MG63 (cell line): ENCODE data around the gene ITGB6. TPM values are rescaled to one million over a fixed set of nuclear protein-coding genes. Genes with fewer than 3 reads are reported as not detected.

Experiments used
- DNase-seq: peaks from one replicate; pipeline ENCODE4 v3.0.0-alpha.2; 2020
- H3K27me3 ChIP-seq: fragments of 250-450 bp; sonication (Bioruptor Pico); 2 replicates; pipeline ENCODE4 v1.5.1; 2020; ENCODE audit warnings: mild to moderate bottlenecking, moderate library complexity
- H3K36me3 ChIP-seq: fragments of 250-450 bp; sonication (Bioruptor Pico); 2 replicates; pipeline ENCODE4 v1.5.1; 2020; ENCODE audit warnings: mild to moderate bottlenecking, moderate library complexity
- H3K4me3 ChIP-seq: fragments of 250-450 bp; sonication (Bioruptor Pico); 2 replicates; pipeline ENCODE4 v1.5.1; 2020; ENCODE audit warnings: mild to moderate bottlenecking, moderate library complexity
- H3K9me3 ChIP-seq: fragments of 250-450 bp; sonication (Bioruptor Pico); 2 replicates; pipeline ENCODE4 v1.5.1; 2020; ENCODE audit warnings: mild to moderate bottlenecking, moderate library complexity
- total RNA-seq: library from RNA; depleted of rRNA; stranded (reverse); fragments of >200 nt; shearing (Covaris generic); gene quantifications from 2 replicates; pipeline ENCODE4 v1.2.3, GENCODE V29; 2014; ENCODE audit warnings: low replicate concordance

ITGB6 gene
- total RNA-seq, 1 experiment from 2014 or later = not detected

DNA sequence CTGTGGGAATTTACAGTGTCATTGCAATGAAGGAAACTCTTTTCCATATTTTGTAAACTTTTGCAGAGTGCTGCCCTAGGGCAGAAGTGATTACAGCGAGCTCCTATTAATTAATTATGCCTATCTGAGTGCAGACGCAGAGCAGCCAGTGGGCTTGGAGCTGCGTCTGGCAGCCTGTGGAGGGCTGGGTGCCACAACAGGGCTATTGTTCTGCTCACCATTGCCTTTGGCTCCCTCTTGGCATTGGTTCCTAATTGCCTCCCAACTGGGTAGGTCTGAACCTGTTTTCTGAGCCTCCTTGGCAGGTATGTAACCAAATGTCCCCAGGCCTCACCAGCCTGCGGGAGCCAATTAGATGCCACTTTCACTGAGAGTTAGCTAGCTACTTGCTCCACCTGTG, 25.6 kb upstream of the ITGB6 start:
- no peak for DNase-seq
- no peaks in the 10 kb centered on the region for H3K27me3 ChIP-seq
- no peaks in the 10 kb centered on the region for H3K9me3 ChIP-seq
- no peak overlapping the region for H3K4me3 ChIP-seq
- H3K36me3 ChIP-seq = no peaks in the 10 kb centered on the region

DNA sequence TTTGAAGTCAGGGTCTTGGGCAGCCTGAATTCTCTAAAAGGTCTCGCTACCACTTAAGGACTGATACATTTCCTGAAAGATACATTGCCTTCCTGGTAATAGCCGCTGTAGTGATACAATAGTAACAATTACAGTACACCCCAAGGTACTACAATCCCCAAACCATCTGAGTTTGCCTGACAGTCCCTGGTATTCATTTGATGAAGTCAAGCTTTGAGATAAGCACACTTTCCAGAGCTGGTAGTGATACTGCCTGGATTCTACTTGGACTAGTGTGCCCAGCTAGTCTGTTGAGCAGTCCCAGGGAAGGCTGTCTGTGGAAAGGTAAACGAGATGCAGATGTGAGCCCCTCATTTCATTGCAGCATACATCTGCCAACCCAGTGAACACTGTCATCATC, 24.4 kb upstream of the ITGB6 start:
- Histone ChIP-seq H3K9me3 (no peaks in the 10 kb centered on the region), H3K27me3 (no peaks in the 10 kb centered on the region), H3K4me3 (no peak overlapping the region), H3K36me3 (no peaks in the 10 kb centered on the region)
- no peak for DNase-seq

GRCh38 chr2:160224060-160224459, 24.0 kb upstream of the ITGB6 start:
- H3K27me3 ChIP-seq = no peaks in the 10 kb centered on the region
- no peak overlapping the region for H3K4me3 ChIP-seq
- H3K36me3 ChIP-seq = no peaks in the 10 kb centered on the region
- DNase-seq = peak; percentile 73
- no peaks in the 10 kb centered on the region for H3K9me3 ChIP-seq

GRCh38 chr2:160223560-160223959, 23.5 kb upstream of the ITGB6 start:
- no peak for DNase-seq
- H3K4me3 ChIP-seq = no peak overlapping the region
- no peaks in the 10 kb centered on the region for H3K27me3 ChIP-seq
- H3K9me3 ChIP-seq = no peaks in the 10 kb centered on the region
- H3K36me3 ChIP-seq = no peaks in the 10 kb centered on the region

- H3K36me3 ChIP-seq = no peaks in the 10 kb centered on the region
- no peaks in the 10 kb centered on the region for H3K9me3 ChIP-seq
- H3K27me3 ChIP-seq = no peaks in the 10 kb centered on the region
- no peak for DNase-seq
- no peak overlapping the region for H3K4me3 ChIP-seq
Measured at GRCh38 chr2:160222546-160223283, 22.6 kb upstream of the ITGB6 start.

GRCh38 chr2:160221391-160222276, 21.6 kb upstream of the ITGB6 start:
- peak; percentile 66 for DNase-seq
- Histone ChIP-seq H3K36me3 (no peaks in the 10 kb centered on the region), H3K27me3 (no peaks in the 10 kb centered on the region), H3K9me3 (no peaks in the 10 kb centered on the region), H3K4me3 (no peak overlapping the region)

GRCh38 chr2:160220545-160221009, 20.5 kb upstream of the ITGB6 start:
- Histone ChIP-seq H3K36me3 (no peaks in the 10 kb centered on the region), H3K9me3 (no peaks in the 10 kb centered on the region), H3K4me3 (no peak overlapping the region), H3K27me3 (no peaks in the 10 kb centered on the region)
- DNase-seq = no peak

GRCh38 chr2:160220026-160220425, 20.0 kb upstream of the ITGB6 start:
- DNase-seq = no peak
- Histone ChIP-seq H3K9me3 (no peaks in the 10 kb centered on the region), H3K36me3 (no peaks in the 10 kb centered on the region), H3K27me3 (no peaks in the 10 kb centered on the region), H3K4me3 (no peak overlapping the region)

DNA sequence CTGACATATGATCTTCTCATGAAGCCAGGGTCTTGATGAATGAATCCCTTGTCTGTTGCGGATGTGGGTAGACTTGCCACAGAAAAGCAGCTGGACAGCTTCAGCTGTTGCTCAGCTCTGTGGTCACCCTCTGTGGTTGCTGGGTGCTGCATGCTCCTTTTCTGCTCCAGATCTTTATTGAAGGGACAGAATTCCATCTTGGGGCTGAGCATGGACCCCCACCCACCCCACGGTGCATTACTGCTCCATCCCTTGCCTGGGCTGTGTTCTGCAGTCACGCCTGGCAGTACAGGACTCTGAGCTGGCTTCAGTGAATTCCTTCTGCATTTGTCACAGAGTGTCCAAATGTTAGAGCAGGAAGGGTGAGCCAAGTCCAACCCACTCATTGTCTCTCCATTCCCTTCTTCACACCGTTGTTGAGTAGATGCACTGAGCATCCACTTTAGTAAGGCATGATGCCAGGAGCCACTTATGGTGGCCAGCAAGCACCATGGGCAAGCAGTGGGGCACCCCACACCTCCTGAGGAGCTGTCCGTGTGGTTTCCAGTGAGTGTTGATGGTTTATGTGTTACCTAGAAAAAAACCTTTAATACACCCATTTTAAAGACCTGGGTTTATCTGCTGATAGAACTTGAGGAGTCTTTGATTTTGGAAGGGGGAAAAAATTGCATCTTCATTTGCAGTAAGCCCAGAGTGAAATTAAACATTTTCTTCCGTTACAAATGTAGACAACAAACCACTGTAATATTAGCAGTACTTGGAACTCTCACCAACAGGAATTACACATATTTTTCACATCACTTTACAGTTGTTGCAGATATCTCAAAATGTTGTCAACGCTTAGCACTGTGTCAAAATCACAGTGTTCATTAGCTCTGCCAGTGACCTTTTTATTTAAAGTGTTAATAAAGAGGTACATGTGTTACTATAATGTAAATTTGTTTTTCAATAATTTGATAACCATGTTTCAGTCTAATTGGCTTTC, 14.7 kb upstream of the ITGB6 start:
- H3K4me3 ChIP-seq = no peak overlapping the region
- no peaks in the 10 kb centered on the region for H3K36me3 ChIP-seq
- peak; percentile 86 for DNase-seq
- no peaks in the 10 kb centered on the region for H3K27me3 ChIP-seq
- no peaks in the 10 kb centered on the region for H3K9me3 ChIP-seq

DNA sequence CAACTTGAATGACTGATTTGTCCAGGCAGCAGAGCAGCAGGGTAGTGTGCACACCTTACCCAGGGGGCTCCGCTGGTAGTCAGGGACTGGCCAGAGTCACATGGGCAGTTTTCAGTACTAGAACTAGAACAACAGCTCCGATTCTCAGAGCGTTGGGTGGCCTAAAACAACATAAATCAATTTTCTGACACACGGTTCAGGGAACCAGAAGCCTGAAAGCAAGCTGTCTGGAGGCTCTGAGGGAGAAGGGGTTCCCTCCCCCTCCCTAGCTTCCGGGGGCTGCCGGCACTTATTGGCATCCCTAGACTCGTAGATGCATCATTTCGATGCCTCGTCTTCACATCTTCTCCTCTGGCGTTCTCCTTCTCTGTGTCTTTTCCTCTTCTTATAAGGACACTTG, 13.4 kb upstream of the ITGB6 start:
- no peak for DNase-seq
- H3K9me3 ChIP-seq = no peaks in the 10 kb centered on the region
- H3K36me3 ChIP-seq = no peaks in the 10 kb centered on the region
- no peaks in the 10 kb centered on the region for H3K27me3 ChIP-seq
- no peak overlapping the region for H3K4me3 ChIP-seq

DNA sequence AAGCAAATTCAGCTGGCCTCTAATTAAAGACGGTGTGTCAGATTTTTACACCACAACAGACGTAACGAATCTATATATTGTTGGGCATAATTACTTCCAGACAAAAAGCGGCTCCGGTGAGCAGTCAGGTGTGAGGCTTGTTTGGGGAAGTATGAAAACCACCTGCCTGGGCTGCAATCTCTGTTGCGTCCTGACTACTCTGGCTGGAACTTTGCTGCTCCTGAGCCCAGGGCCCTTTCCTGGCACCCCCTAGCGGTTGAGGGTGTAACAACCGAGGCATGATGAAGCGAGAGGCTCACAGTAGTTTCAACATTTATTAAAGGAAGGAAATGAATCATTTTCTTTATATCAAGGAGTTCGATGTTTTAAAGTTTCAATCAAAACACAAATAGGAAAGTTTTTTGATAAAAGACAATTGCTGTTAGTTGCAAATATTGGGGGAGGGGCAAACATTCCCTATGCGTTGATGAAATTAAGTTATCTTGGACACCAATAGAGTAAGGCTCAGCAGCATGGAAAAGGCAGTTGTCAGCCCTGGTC, 10.6 kb upstream of the ITGB6 start:
- DNase-seq = peak; percentile 39

DNA sequence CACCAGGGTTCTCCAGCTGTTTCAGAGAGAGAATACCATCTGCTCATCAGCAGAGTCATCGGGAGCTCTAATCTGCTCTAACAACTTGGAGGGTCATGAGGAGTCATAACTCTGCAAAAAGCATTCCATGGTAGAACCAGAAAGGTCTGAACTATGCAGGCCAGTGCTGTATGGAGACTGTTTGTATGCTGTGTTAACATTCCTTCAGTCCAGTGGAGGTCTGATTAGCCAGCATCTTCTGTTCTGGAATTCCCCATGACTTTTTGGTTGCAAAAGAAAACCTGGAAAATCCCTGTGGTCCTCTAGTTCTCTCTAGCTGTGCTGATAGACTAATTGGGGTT, 9.4 kb upstream of the ITGB6 start:
- H3K27me3 ChIP-seq = no peaks in the 10 kb centered on the region
- no peaks in the 10 kb centered on the region for H3K36me3 ChIP-seq
- no peak overlapping the region for H3K4me3 ChIP-seq
- peak; percentile 34 for DNase-seq
- H3K9me3 ChIP-seq = no peaks in the 10 kb centered on the region

More for the DNA sequence above, 10.6 kb upstream of the ITGB6 start:
- H3K27me3 ChIP-seq = no peaks in the 10 kb centered on the region
- no peaks in the 10 kb centered on the region for H3K9me3 ChIP-seq
- no peaks in the 10 kb centered on the region for H3K36me3 ChIP-seq
- H3K4me3 ChIP-seq = no peak overlapping the region

- DNase-seq = no peak
- Histone ChIP-seq H3K27me3 (no peaks in the 10 kb centered on the region), H3K9me3 (no peaks in the 10 kb centered on the region), H3K36me3 (no peaks in the 10 kb centered on the region), H3K4me3 (no peak overlapping the region)
Measured at GRCh38 chr2:160208655-160209515, 8.8 kb upstream of the ITGB6 start.

DNA sequence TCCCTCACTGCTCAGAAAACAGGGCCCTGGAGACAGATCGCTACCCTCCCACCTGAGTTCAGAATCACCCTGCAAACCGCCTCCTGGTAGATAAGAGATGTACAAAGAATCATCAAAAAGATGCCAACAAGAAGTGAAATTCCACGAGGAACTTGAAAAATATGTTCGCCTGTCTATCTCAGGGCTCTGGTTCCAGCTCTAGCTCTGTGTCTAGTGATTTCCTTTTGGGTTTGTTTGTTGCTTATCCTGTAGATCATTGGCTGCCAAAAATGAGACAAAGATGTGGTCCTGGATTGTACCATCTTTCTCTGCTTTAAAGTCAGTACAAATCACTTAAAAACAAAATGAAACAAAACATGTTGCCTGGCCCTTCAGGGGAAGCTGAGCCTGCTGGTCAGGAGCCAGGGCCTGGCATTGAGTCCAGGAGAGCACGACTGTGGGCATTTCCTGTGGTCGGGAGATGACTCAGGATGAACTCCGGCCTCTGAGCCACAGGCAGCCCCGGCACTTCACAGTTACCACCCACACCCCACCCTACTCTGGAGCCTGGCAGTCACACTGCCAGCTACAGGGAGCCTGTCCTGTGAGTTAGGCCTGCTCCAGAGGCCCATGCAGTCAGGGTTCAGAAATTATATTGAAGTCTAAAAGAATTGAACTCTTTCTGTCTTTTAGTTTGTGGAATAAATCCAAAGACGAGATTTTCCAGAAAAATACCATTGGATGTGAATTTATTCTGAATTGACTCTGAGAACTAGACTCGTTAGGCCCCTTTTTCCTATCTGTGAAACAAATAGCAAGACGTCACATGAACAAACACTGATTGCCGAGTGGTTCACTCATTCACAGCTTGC, 8.0 kb upstream of the ITGB6 start:
- DNase-seq = peak; percentile 99

GRCh38 chr2:160207271-160207670, 7.2 kb upstream of the ITGB6 start:
- no peak for DNase-seq

More for the DNA sequence above, 8.0 kb upstream of the ITGB6 start:
- Histone ChIP-seq H3K4me3 (0 out of 2 replicates have a peak overlapping the region, but pooled peaks have one; percentile 3), H3K9me3 (no peaks in the 10 kb centered on the region), H3K36me3 (no peaks in the 10 kb centered on the region), H3K27me3 (no peaks in the 10 kb centered on the region)

More at GRCh38 chr2:160207271-160207670, 7.2 kb upstream of the ITGB6 start:
- no peak overlapping the region for H3K4me3 ChIP-seq
- no peaks in the 10 kb centered on the region for H3K9me3 ChIP-seq
- H3K27me3 ChIP-seq = no peaks in the 10 kb centered on the region
- no peaks in the 10 kb centered on the region for H3K36me3 ChIP-seq
